GM12878 (cell line): Measurements from ENCODE around the gene NKAIN2. TPM values are rescaled to one million over a fixed set of nuclear protein-coding genes. Genes with fewer than 3 reads are reported as not detected.

Experiments used
- ATAC-seq: fragments of 200-7000 bp; cut with Tn5 transposase; 3 replicates; pipeline ENCODE4 v1.9.1; 2020; ENCODE audit warnings: mild to moderate bottlenecking, moderate library complexity
- BruUV-seq: library from RNA; stranded (reverse); fragments of 400-500 nt; replicated peaks from 2 replicates; lab custom pipeline; 2021; lab: Mats Ljungman, UMichigan
- CTCF ChIA-PET: fragments of 300-600 bp; sonication (Branson Sonifier 250); formaldehyde crosslinking; extraction: SDS; loops from one replicate; lab custom pipeline; 2021; ENCODE audit warnings: inconsistent platforms; lab: Yijun Ruan, JAX
- POLR2A ChIA-PET: fragments of 350-600 bp; formaldehyde crosslinking; extraction: SDS; loops from one replicate; lab custom pipeline; 2021; ENCODE audit warnings: inconsistent platforms; lab: Charles Lee
- RAD21 ChIA-PET: fragments of 300-600 bp; sonication (Branson Sonifier 250); formaldehyde crosslinking; loops from one replicate; lab custom pipeline; 2023; ENCODE audit warnings: antibody characterized with exemption; ENCODE audit not compliant: unreplicated experiment; lab: Charles Lee
- SMC1A ChIA-PET: fragments of 300-600 bp; sonication (Branson Sonifier 250); formaldehyde crosslinking; loops from one replicate; lab custom pipeline; 2023; ENCODE audit not compliant: unreplicated experiment, uncharacterized antibody; lab: Charles Lee
- DNase-seq: peaks from one replicate; pipeline ENCODE4 v3.0.0-alpha.2; 2011; ENCODE audit warnings: low read depth, low spot score
- FAIRE-seq: peaks from 3 replicates; lab custom pipeline; 2011; peaks lifted over from hg19 to GRCh38; lab: Jason Lieb, UNC
- H2AFZ ChIP-seq: 2 replicates; pipeline ENCODE4 v1.6.0; 2011; ENCODE audit warnings: low read depth, low read length, control low read depth; ENCODE audit not compliant: control insufficient read depth
- H3K27ac ChIP-seq: 2 replicates; pipeline ENCODE4 v1.5.1; 2011; ENCODE audit warnings: control low read depth; ENCODE audit not compliant: control insufficient read depth, insufficient read depth
- H3K27me3 ChIP-seq, 2 experiments: replicated peaks in 1 of 2; 2 replicates each; pipeline versions ENCODE4 v1.6.0 to v1.6.1; 2011; ENCODE audit warnings: low read length in 1 of 2; ENCODE audit not compliant: control insufficient read depth in 2 of 2, insufficient read depth in 2 of 2
- H3K36me3 ChIP-seq, 2 experiments: 2 replicates each; pipeline ENCODE4 v1.5.1; 2011; ENCODE audit warnings: low read length in 1 of 2; ENCODE audit not compliant: control insufficient read depth in 2 of 2, insufficient read depth in 2 of 2
- H3K4me1 ChIP-seq: 2 replicates; pipeline ENCODE4 v1.6.1; 2011; ENCODE audit warnings: mild to moderate bottlenecking, low read length, moderate library complexity, mixed read lengths; ENCODE audit not compliant: control insufficient read depth, insufficient read depth
- H3K4me2 ChIP-seq: 2 replicates; pipeline ENCODE4 v1.6.0; 2011; ENCODE audit warnings: control low read depth; ENCODE audit not compliant: control insufficient read depth, insufficient read depth
- H3K4me3 ChIP-seq: fragments of 200-600 bp; sonication (generic); 2 replicates; pipeline ENCODE4 v1.5.1; 2016
- H3K79me2 ChIP-seq: 2 replicates; pipeline ENCODE4 v1.6.0; 2011; ENCODE audit warnings: low read length; ENCODE audit not compliant: control insufficient read depth, insufficient read depth
- H3K9ac ChIP-seq: 2 replicates; pipeline ENCODE4 v1.8.0; 2011; ENCODE audit warnings: low read length, control low read depth, mixed read lengths; ENCODE audit not compliant: control insufficient read depth, insufficient read depth
- H3K9me3 ChIP-seq: replicated peaks from 3 replicates; pipeline ENCODE4 v1.5.1; 2011; ENCODE audit warnings: mild to moderate bottlenecking, low read length; ENCODE audit not compliant: control insufficient read depth, insufficient read depth
- H4K20me1 ChIP-seq: 2 replicates; pipeline ENCODE4 v1.6.0; 2011; ENCODE audit not compliant: control insufficient read depth, insufficient read depth
- EP300 ChIP-seq, 2 experiments: fragments of 150-350 bp in 1 of 2; IDR thresholded peaks; 2 replicates each; pipeline ENCODE4 v1.6.1; 2011 to 2012; ENCODE audit warnings: low read depth in 2 of 2, low read length in 2 of 2, borderline replicate concordance in 1 of 2, improper control_type of control experiment in 1 of 2, inconsistent platforms in 1 of 2; ENCODE audit not compliant: control insufficient read depth in 1 of 2
- IRF5 ChIP-seq: fragments of 450-650 bp; IDR thresholded peaks from 2 replicates; pipeline ENCODE4 v1.6.1; 2017; ENCODE audit warnings: borderline replicate concordance
- RCOR1 ChIP-seq: conservative IDR thresholded peaks from 2 replicates; pipeline ENCODE4 v1.6.1; 2012; ENCODE audit warnings: low read depth, low read length, improper control_type of control experiment
- RELA ChIP-seq: fragments of 450-650 bp; IDR thresholded peaks from 2 replicates; pipeline ENCODE4 v1.8.0; 2014; ENCODE audit warnings: borderline replicate concordance; ENCODE audit not compliant: partially characterized antibody
- ZNF24 ChIP-seq: fragments of 450-650 bp; IDR thresholded peaks from 2 replicates; pipeline ENCODE4 v1.6.1; 2017; ENCODE audit warnings: antibody characterized with exemption, mild to moderate bottlenecking
- ZSCAN29 ChIP-seq: fragments of 450-650 bp; IDR thresholded peaks from 2 replicates; pipeline ENCODE4 v1.6.1; 2017; ENCODE audit warnings: mild to moderate bottlenecking, moderate library complexity
- WGBS: methylation state at CpG from one replicate; pipeline ENCODE4 v1.1.6; 2016; ENCODE audit warnings: low lambda C conversion rate; ENCODE audit not compliant: insufficient replicate concordance, insufficient coverage; ENCODE audit errors: missing lambda C conversion rate; 5-methylcytosine and 5-hydroxymethylcytosine counted together
- in situ Hi-C: fragments of 300-500 bp; cut with MboI; formaldehyde crosslinking; loops from 9 replicates; pipeline ENCODE4 v1.14.3; 2018; ENCODE audit warnings: mixed read lengths
- intact Hi-C: fragments of 100-400 bp; cut with micrococcal nuclease; formaldehyde crosslinking; loops from one replicate; pipeline ENCODE4 v1.14.2; 2022; ENCODE audit not compliant: unreplicated experiment
- polyA plus RNA-seq, 11 experiments: library from polyadenylated mRNA; depleted of rRNA in 4 of 11; unstranded in 6 of 11; stranded (reverse) in 5 of 11; fragments of >200 nt; fragmentation: Nextera tagmentation in 4 of 11; fragmentation: Illumina TruSeq in 1 of 11; extraction: Ambion mirVana in 4 of 11; extraction: Trizol in 1 of 11; gene quantifications; 1 replicate in 1 of 11; 2 replicates in 10 of 11; pipeline versions ENCODE4 v1.2.1 to v1.2.3, GENCODE V29; 2011 to 2016; ENCODE audit warnings: inconsistent platforms in 2 of 11, missing spikeins in 2 of 11, low read depth in 1 of 11
- total RNA-seq, 4 experiments: library from RNA; depleted of rRNA in 3 of 4; stranded (reverse); fragments of >200 nt in 3 of 4; fragmentation: Illumina TruSeq in 1 of 4; extraction: Trizol in 1 of 4; gene quantifications; 2 replicates each; pipeline versions ENCODE4 v1.2.1 to v1.2.3, GENCODE V29; 2013 to 2021
- TF ChIP-seq, protein P1 (sequence below): fragments of 450-650 bp; IDR thresholded peaks from 2 replicates; pipeline ENCODE4 v1.6.1; 2017; ENCODE audit warnings: antibody characterized with exemption, mild to moderate bottlenecking, moderate library complexity

NKAIN2 gene
- total and polyA plus RNA-seq, 10 of the 15 experiments (the other 5 are each of a cell fraction or from before 2014, with no cell fraction given) = not detected

GRCh38 chr6:124535299-124535698, 731.6 kb downstream of the NKAIN2 start (continued):
- TF ChIP-seq, protein P1, sequence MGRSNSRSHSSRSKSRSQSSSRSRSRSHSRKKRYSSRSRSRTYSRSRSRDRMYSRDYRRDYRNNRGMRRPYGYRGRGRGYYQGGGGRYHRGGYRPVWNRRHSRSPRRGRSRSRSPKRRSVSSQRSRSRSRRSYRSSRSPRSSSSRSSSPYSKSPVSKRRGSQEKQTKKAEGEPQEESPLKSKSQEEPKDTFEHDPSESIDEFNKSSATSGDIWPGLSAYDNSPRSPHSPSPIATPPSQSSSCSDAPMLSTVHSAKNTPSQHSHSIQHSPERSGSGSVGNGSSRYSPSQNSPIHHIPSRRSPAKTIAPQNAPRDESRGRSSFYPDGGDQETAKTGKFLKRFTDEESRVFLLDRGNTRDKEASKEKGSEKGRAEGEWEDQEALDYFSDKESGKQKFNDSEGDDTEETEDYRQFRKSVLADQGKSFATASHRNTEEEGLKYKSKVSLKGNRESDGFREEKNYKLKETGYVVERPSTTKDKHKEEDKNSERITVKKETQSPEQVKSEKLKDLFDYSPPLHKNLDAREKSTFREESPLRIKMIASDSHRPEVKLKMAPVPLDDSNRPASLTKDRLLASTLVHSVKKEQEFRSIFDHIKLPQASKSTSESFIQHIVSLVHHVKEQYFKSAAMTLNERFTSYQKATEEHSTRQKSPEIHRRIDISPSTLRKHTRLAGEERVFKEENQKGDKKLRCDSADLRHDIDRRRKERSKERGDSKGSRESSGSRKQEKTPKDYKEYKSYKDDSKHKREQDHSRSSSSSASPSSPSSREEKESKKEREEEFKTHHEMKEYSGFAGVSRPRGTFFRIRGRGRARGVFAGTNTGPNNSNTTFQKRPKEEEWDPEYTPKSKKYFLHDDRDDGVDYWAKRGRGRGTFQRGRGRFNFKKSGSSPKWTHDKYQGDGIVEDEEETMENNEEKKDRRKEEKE = no peak

- RAD21 ChIA-PET = no interaction called here
- WGBS = 36% methylated on average over 9 of the region's 9 CpGs
- TF ChIP-seq ZNF24 (no peak), RCOR1 (no peak), ZSCAN29 (no peak), RELA (no peak), EP300 (IDR thresholded peaks at IDR 0.05; ENCODE audit: borderline replicate concordance in 1 of 2, control insufficient read depth in 1 of 2, low read depth in 2 of 2, low read length in 2 of 2) (no peak), IRF5 (no peak)
- POLR2A ChIA-PET = no interaction called here
- Histone ChIP-seq H4K20me1 (no peaks in the 10 kb centered on the region), H3K4me1 (no peaks in the 10 kb centered on the region), H3K36me3 (no peaks in the 10 kb centered on the region), H3K9ac (no peak overlapping the region), H3K27ac (no peak overlapping the region), H2AFZ (no peak overlapping the region), H3K9me3 (no peaks in the 10 kb centered on the region), H3K79me2 (no peaks in the 10 kb centered on the region), H3K27me3 (no peaks in the 10 kb centered on the region), H3K4me2 (no peak overlapping the region), H3K4me3 (no peak overlapping the region)
- in situ Hi-C loops = no loop called here
- intact Hi-C loops = no loop called here
- CTCF ChIA-PET = no interaction called here
- SMC1A ChIA-PET = no interaction called here
- no peak for DNase-seq
- no peak for FAIRE-seq
- no TSS peak for BruUV-seq
- no peak for ATAC-seq
These were observed 732.1 kb downstream of the NKAIN2 start for GRCh38 chr6:124535746-124536145.
